GM13976 (cell line): Measurements from ENCODE around the gene NAA40.

Experiments used
- DNase-seq: peaks from one replicate; pipeline ENCODE4 v3.0.0; 2012; ENCODE audit warnings: low spot score
- CTCF ChIP-seq: IDR thresholded peaks from 2 replicates; pipeline ENCODE4 v1.5.1; 2012; ENCODE audit warnings: borderline replicate concordance, mild to moderate bottlenecking; ENCODE audit not compliant: insufficient read depth; ENCODE audit errors: extremely low read depth, missing control alignments, control extremely low read depth
- in situ Hi-C: fragments of 300-500 bp; cut with MboI; formaldehyde crosslinking; loops from one replicate; pipeline ENCODE4 v1.12.0; 2022; ENCODE audit warnings: low sequenced_read_pairs, mixed read lengths, inconsistent platforms; ENCODE audit not compliant: unreplicated experiment

Gene NAA40

GRCh38 chr11:63937713-63938478, 906 bp upstream of the NAA40 start:
- in situ Hi-C loops = no loop called here
- DNase-seq = peak; percentile 57
- TF ChIP-seq CTCF = no peak

- in situ Hi-C loops = no loop called here
- TF ChIP-seq CTCF = no peak
- no peak for DNase-seq
Observed at GRCh38 chr11:63939397-63939891, 642 bp downstream of the NAA40 start.

GRCh38 chr11:63940786-63941185, 2.0 kb downstream of the NAA40 start:
- no peak for TF ChIP-seq CTCF
- in situ Hi-C loops = loop anchor here (10.0 kb wide), 1 partner anchor 106 kb away; the partner anchor contains the start of gene MARK2
- no peak for DNase-seq

GRCh38 chr11:63941901-63942300, 3.1 kb downstream of the NAA40 start:
- no peak for TF ChIP-seq CTCF
- no peak for DNase-seq
- in situ Hi-C loops = loop anchor here (10.0 kb wide), 1 partner anchor 107 kb away; the partner anchor contains the start of gene MARK2

- TF ChIP-seq CTCF = no peak
- no peak for DNase-seq
- in situ Hi-C loops = loop anchor here (10.0 kb wide), 1 partner anchor 108 kb away; the partner anchor contains the start of gene MARK2
Observed at GRCh38 chr11:63942803-63943202, 4.0 kb downstream of the NAA40 start.

GRCh38 chr11:63944987-63945386, 6.2 kb downstream of the NAA40 start:
- no peak for TF ChIP-seq CTCF
- DNase-seq = no peak
- in situ Hi-C loops = loop anchor here (10.0 kb wide), 1 partner anchor 110 kb away; the partner anchor contains the start of gene MARK2
